Measurements from ENCODE around the gene TMEM213.

TMEM213 gene

GRCh38 chr7:138814816-138815332, 17.1 kb downstream of the TMEM213 start:
- no peaks in the 10 kb centered on the region for H3K36me3 Mint-ChIP-seq (ENCODE audit: low read depth)
- no peaks in the 10 kb centered on the region for H3K27me3 Mint-ChIP-seq
- peaks cover 14% of the 10 kb centered on the region for H3K4me1 Mint-ChIP-seq (ENCODE audit: low read depth)
- DNase-seq, result no peak
- H3K9me3 Mint-ChIP-seq, result no peaks in the 10 kb centered on the region
- no peak overlapping the region for H3K27ac Mint-ChIP-seq
- no peak overlapping the region for H3K4me3 Mint-ChIP-seq

- H3K4me3 Mint-ChIP-seq, result no peak overlapping the region
- DNase-seq, result no peak
- H3K9me3 Mint-ChIP-seq, result no peaks in the 10 kb centered on the region
- H3K27ac Mint-ChIP-seq, result no peak overlapping the region
- no peaks in the 10 kb centered on the region for H3K27me3 Mint-ChIP-seq
- no peaks in the 10 kb centered on the region for H3K36me3 Mint-ChIP-seq (ENCODE audit: low read depth)
- H3K4me1 Mint-ChIP-seq (ENCODE audit: low read depth), result peaks cover 14% of the 10 kb centered on the region
Observed at GRCh38 chr7:138816650-138817049, 18.9 kb downstream of the TMEM213 start.

- H3K9me3 Mint-ChIP-seq, result no peaks in the 10 kb centered on the region
- H3K4me1 Mint-ChIP-seq (ENCODE audit: low read depth), result peaks cover 7% of the 10 kb centered on the region
- no peak overlapping the region for H3K4me3 Mint-ChIP-seq
- no peaks in the 10 kb centered on the region for H3K27me3 Mint-ChIP-seq
- no peak for DNase-seq
- H3K36me3 Mint-ChIP-seq (ENCODE audit: low read depth), result no peaks in the 10 kb centered on the region
- H3K27ac Mint-ChIP-seq, result no peak overlapping the region
Observed at GRCh38 chr7:138819625-138820024, 21.8 kb downstream of the TMEM213 start.

GRCh38 chr7:138821912-138822311, 24.1 kb downstream of the TMEM213 start:
- Mint-ChIP-seq H3K4me3 (no peak overlapping the region), H3K27ac (no peak overlapping the region), H3K27me3 (no peaks in the 10 kb centered on the region), H3K9me3 (no peaks in the 10 kb centered on the region), H3K4me1 (ENCODE audit: low read depth) (peaks cover 9% of the 10 kb centered on the region), H3K36me3 (ENCODE audit: low read depth) (no peaks in the 10 kb centered on the region)
- no peak for DNase-seq

GRCh38 chr7:138822867-138823535, 25.2 kb downstream of the TMEM213 start:
- Mint-ChIP-seq H3K4me3 (no peak overlapping the region), H3K27me3 (no peaks in the 10 kb centered on the region), H3K4me1 (ENCODE audit: low read depth) (peaks cover 9% of the 10 kb centered on the region), H3K9me3 (no peaks in the 10 kb centered on the region), H3K36me3 (ENCODE audit: low read depth) (no peaks in the 10 kb centered on the region), H3K27ac (no peak overlapping the region)
- DNase-seq, result no peak

DNA sequence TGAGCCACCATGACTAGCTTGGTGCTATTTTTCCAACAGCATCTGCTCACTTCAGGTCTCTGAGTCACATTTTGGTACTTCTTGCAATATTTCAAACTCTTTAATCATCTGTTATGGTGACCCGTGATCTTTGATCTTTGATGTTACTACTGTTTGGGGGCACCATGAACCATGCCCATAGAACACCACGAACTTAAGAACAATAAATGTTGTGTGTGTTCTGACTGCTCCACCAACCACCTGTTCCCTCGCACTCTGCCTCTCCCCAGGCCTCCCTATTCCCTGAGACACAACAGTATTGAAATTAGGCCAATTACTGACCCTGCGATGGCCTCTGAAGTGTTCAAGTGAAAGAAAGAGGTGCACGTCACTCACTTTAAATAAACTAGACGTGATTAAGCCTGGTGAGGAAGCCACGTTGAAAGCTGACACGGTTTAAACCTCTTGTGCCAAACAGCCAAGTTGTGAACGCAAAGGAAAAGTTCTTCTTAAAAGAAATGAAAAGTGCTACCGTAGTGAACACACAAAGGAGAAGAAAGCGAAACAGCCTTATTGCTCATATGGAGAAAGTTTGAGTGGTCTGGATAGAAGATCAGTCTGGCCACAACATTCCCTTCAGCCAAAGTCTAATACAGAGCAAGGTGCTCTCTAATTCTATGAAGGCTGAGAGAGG, 27.4 kb downstream of the TMEM213 start:
- H3K4me1 Mint-ChIP-seq (ENCODE audit: low read depth), result peaks cover 9% of the 10 kb centered on the region
- H3K27ac Mint-ChIP-seq, result peak overlapping the region; percentile 53
- H3K27me3 Mint-ChIP-seq, result no peaks in the 10 kb centered on the region
- no peaks in the 10 kb centered on the region for H3K36me3 Mint-ChIP-seq (ENCODE audit: low read depth)
- DNase-seq, result no peak
- H3K4me3 Mint-ChIP-seq, result no peak overlapping the region
- H3K9me3 Mint-ChIP-seq, result no peaks in the 10 kb centered on the region

GRCh38 chr7:138828302-138828701, 30.5 kb downstream of the TMEM213 start:
- H3K4me3 Mint-ChIP-seq, result no peak overlapping the region
- H3K36me3 Mint-ChIP-seq (ENCODE audit: low read depth), result no peaks in the 10 kb centered on the region
- no peak for DNase-seq
- H3K27me3 Mint-ChIP-seq, result peaks cover 9% of the 10 kb centered on the region
- H3K4me1 Mint-ChIP-seq (ENCODE audit: low read depth), result peaks cover 9% of the 10 kb centered on the region
- no peak overlapping the region for H3K27ac Mint-ChIP-seq
- no peaks in the 10 kb centered on the region for H3K9me3 Mint-ChIP-seq

GRCh38 chr7:138829335-138829734, 31.5 kb downstream of the TMEM213 start:
- DNase-seq, result no peak
- Mint-ChIP-seq H3K9me3 (no peaks in the 10 kb centered on the region), H3K4me1 (ENCODE audit: low read depth) (peaks cover 9% of the 10 kb centered on the region), H3K27me3 (peaks cover 14% of the 10 kb centered on the region), H3K27ac (no peak overlapping the region), H3K36me3 (ENCODE audit: low read depth) (no peaks in the 10 kb centered on the region), H3K4me3 (no peak overlapping the region)

- Mint-ChIP-seq H3K4me1 (ENCODE audit: low read depth) (peaks cover 6% of the 10 kb centered on the region), H3K36me3 (ENCODE audit: low read depth) (no peaks in the 10 kb centered on the region), H3K27ac (no peak overlapping the region), H3K27me3 (peaks cover 28% of the 10 kb centered on the region), H3K4me3 (no peak overlapping the region), H3K9me3 (no peaks in the 10 kb centered on the region)
- no peak for DNase-seq
Observed at GRCh38 chr7:138832966-138833365, 35.2 kb downstream of the TMEM213 start.

- Mint-ChIP-seq H3K4me1 (ENCODE audit: low read depth) (peaks cover 6% of the 10 kb centered on the region), H3K4me3 (no peak overlapping the region), H3K36me3 (ENCODE audit: low read depth) (no peaks in the 10 kb centered on the region), H3K27ac (no peak overlapping the region), H3K9me3 (no peaks in the 10 kb centered on the region), H3K27me3 (peaks cover 28% of the 10 kb centered on the region)
- DNase-seq, result no peak
Observed at GRCh38 chr7:138833596-138833995, 35.8 kb downstream of the TMEM213 start.

- no peak for DNase-seq
- no peak overlapping the region for H3K27ac Mint-ChIP-seq
- H3K4me3 Mint-ChIP-seq, result no peak overlapping the region
- peaks cover 6% of the 10 kb centered on the region for H3K4me1 Mint-ChIP-seq (ENCODE audit: low read depth)
- H3K27me3 Mint-ChIP-seq, result peaks cover 31% of the 10 kb centered on the region
- no peaks in the 10 kb centered on the region for H3K9me3 Mint-ChIP-seq
- H3K36me3 Mint-ChIP-seq (ENCODE audit: low read depth), result no peaks in the 10 kb centered on the region
Observed at GRCh38 chr7:138834583-138834982, 36.8 kb downstream of the TMEM213 start.

DNA sequence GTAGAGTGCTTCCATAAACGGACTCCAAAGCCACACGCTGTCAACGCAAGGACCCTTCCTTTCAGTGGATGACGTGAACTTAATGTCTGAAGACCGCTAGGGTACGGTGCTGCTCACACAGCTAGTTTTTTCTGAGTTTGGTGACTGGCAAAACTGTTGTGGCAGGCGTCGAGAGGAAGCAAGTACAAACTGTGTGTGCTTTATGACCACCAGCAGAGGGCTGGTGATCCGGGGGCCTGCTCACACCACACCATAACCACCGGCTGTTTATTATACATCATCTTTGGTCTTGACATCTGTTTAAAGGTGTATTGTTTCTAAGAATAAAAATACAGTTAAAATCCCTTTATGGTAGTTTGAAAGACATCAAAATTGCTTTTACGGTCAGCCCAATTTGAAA, 37.3 kb downstream of the TMEM213 start:
- no peak overlapping the region for H3K27ac Mint-ChIP-seq
- H3K27me3 Mint-ChIP-seq, result peaks cover 33% of the 10 kb centered on the region
- H3K9me3 Mint-ChIP-seq, result no peaks in the 10 kb centered on the region
- H3K36me3 Mint-ChIP-seq (ENCODE audit: low read depth), result no peaks in the 10 kb centered on the region
- no peak for DNase-seq
- H3K4me1 Mint-ChIP-seq (ENCODE audit: low read depth), result peaks cover 6% of the 10 kb centered on the region
- H3K4me3 Mint-ChIP-seq, result no peak overlapping the region

- no peak for DNase-seq
- H3K27ac Mint-ChIP-seq, result no peak overlapping the region
- peaks cover 34% of the 10 kb centered on the region for H3K27me3 Mint-ChIP-seq
Observed at GRCh38 chr7:138837627-138838026, 39.8 kb downstream of the TMEM213 start.

DNA sequence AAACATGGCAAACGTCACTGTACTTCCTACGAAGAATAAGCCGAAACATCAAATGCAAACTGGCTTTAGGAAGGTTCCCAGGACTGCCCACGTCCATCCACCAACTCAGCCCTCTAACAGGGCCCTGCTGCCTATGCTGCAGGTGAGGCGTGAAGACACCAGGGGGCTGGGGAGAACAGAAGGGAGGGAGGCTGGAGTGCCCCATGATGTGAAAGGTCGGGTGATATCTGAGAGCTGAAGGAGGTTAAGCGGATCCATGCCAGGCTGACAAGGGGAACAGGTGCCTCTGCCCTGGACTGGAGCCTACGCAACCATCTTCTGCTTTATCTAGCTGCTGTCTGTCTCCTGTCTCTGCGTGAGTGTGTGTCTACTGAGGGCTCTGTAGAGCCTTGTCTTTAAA, 40.4 kb downstream of the TMEM213 start:
- no peak for DNase-seq
- Mint-ChIP-seq H3K9me3 (no peaks in the 10 kb centered on the region), H3K4me3 (no peak overlapping the region), H3K27ac (no peak overlapping the region), H3K36me3 (ENCODE audit: low read depth) (no peaks in the 10 kb centered on the region), H3K4me1 (ENCODE audit: low read depth) (peaks cover 6% of the 10 kb centered on the region), H3K27me3 (peaks cover 29% of the 10 kb centered on the region)

More at GRCh38 chr7:138837627-138838026, 39.8 kb downstream of the TMEM213 start:
- H3K4me3 Mint-ChIP-seq, result no peak overlapping the region
- no peaks in the 10 kb centered on the region for H3K9me3 Mint-ChIP-seq
- H3K4me1 Mint-ChIP-seq (ENCODE audit: low read depth), result peaks cover 6% of the 10 kb centered on the region
- no peaks in the 10 kb centered on the region for H3K36me3 Mint-ChIP-seq (ENCODE audit: low read depth)

GRCh38 chr7:138842111-138842510, 44.3 kb downstream of the TMEM213 start:
- no peaks in the 10 kb centered on the region for H3K36me3 Mint-ChIP-seq (ENCODE audit: low read depth)
- no peaks in the 10 kb centered on the region for H3K4me1 Mint-ChIP-seq (ENCODE audit: low read depth)
- no peak for DNase-seq
- H3K27me3 Mint-ChIP-seq, result peaks cover 10% of the 10 kb centered on the region
- no peaks in the 10 kb centered on the region for H3K9me3 Mint-ChIP-seq
- H3K4me3 Mint-ChIP-seq, result no peak overlapping the region
- H3K27ac Mint-ChIP-seq, result no peak overlapping the region

All from activated T-cell treated with anti-CD3 and anti-CD28 coated beads, Interleukin-2, amount 50 U/mL, for 24 hours (primary cell).